Suprapubic skin (tissue), 4 donors: ENCODE measurements around the gene AFG1L.

Experiments used
- EP300 ChIP-seq: sonication (generic); formaldehyde crosslinking; IDR thresholded peaks from one replicate; pipeline ENCODE4 v1.6.1; 2017; ENCODE audit warnings: antibody characterized with exemption
- POLR2A ChIP-seq, 2 donors: fragments of 450-650 bp; IDR thresholded peaks; one replicate each; pipeline ENCODE4 v1.6.1; 2017; ENCODE audit warnings: antibody characterized with exemption in 2 of 2, mild to moderate bottlenecking in 2 of 2, moderate library complexity in 2 of 2
- POLR2AphosphoS5 ChIP-seq, 3 donors: sonication (generic); formaldehyde crosslinking; IDR thresholded peaks; one replicate each; pipeline ENCODE4 v1.6.1; 2017; ENCODE audit warnings: antibody characterized with exemption in 3 of 3
- TF ChIP-seq, protein P1 (sequence below), 2 donors: fragments of 200-600 bp in 1 of 2; fragments of 450-650 bp in 1 of 2; sonication (generic) in 1 of 2; IDR thresholded peaks; one replicate each; pipeline ENCODE4 v1.5.1; 2016 to 2019; ENCODE audit warnings: antibody characterized with exemption in 2 of 2, mild to moderate bottlenecking in 1 of 2, moderate library complexity in 1 of 2

- TF ChIP-seq POLR2AphosphoS5 (IDR thresholded peaks at IDR 0.05) = no peak
- TF ChIP-seq, protein P1, sequence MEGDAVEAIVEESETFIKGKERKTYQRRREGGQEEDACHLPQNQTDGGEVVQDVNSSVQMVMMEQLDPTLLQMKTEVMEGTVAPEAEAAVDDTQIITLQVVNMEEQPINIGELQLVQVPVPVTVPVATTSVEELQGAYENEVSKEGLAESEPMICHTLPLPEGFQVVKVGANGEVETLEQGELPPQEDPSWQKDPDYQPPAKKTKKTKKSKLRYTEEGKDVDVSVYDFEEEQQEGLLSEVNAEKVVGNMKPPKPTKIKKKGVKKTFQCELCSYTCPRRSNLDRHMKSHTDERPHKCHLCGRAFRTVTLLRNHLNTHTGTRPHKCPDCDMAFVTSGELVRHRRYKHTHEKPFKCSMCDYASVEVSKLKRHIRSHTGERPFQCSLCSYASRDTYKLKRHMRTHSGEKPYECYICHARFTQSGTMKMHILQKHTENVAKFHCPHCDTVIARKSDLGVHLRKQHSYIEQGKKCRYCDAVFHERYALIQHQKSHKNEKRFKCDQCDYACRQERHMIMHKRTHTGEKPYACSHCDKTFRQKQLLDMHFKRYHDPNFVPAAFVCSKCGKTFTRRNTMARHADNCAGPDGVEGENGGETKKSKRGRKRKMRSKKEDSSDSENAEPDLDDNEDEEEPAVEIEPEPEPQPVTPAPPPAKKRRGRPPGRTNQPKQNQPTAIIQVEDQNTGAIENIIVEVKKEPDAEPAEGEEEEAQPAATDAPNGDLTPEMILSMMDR (IDR thresholded peaks at IDR 0.05) = no peak
- TF ChIP-seq POLR2A (IDR thresholded peaks at IDR 0.05) = no peak
- TF ChIP-seq EP300 = no peak
Measured at GRCh38 chr6:108343894-108344293, 49.0 kb downstream of the AFG1L start.
